RWPE2 (cell line): ENCODE data around the gene FGB.

Source experiments
- ATAC-seq: fragments of 200-7000 bp; cut with Tn5 transposase; 3 replicates; pipeline ENCODE4 v1.9.1; 2021; ENCODE audit warnings: low read depth
- DNase-seq: peaks from one replicate; pipeline ENCODE4 v3.0.0-alpha.2; 2020; ENCODE audit warnings: low spot score
- H3K27ac ChIP-seq: fragments of 450-650 bp; 2 replicates; pipeline ENCODE4 v1.5.1; 2017; ENCODE audit warnings: mild to moderate bottlenecking; ENCODE audit not compliant: poor library complexity, severe bottlenecking
- H3K27me3 ChIP-seq: fragments of 250-450 bp; sonication (Bioruptor Pico); 2 replicates; pipeline ENCODE4 v1.5.1; 2021; ENCODE audit warnings: mild to moderate bottlenecking, moderate library complexity; ENCODE audit not compliant: insufficient read depth, poor library complexity, severe bottlenecking
- H3K36me3 ChIP-seq: fragments of 250-450 bp; sonication (Bioruptor Pico); 2 replicates; pipeline ENCODE4 v1.5.1; 2020; ENCODE audit warnings: low read depth, mild to moderate bottlenecking, moderate library complexity
- H3K4me1 ChIP-seq: fragments of 250-450 bp; sonication (Bioruptor Pico); 2 replicates; pipeline ENCODE4 v1.5.1; 2021; ENCODE audit warnings: mild to moderate bottlenecking, moderate library complexity; ENCODE audit not compliant: insufficient read depth, poor library complexity, severe bottlenecking
- H3K4me3 ChIP-seq: fragments of 250-450 bp; sonication (Bioruptor Pico); 2 replicates; pipeline ENCODE4 v1.5.1; 2021; ENCODE audit warnings: mild to moderate bottlenecking, moderate library complexity; ENCODE audit not compliant: severe bottlenecking
- H3K9me3 ChIP-seq: fragments of 250-450 bp; sonication (Bioruptor Pico); 2 replicates; pipeline ENCODE4 v1.5.1; 2021; ENCODE audit warnings: mild to moderate bottlenecking, moderate library complexity; ENCODE audit not compliant: severe bottlenecking
- TF ChIP-seq, protein P1 (sequence below): fragments of 450-650 bp; IDR thresholded peaks from one replicate; pipeline ENCODE4 v1.5.1; 2017; ENCODE audit warnings: mild to moderate bottlenecking, moderate library complexity; ENCODE audit not compliant: poor library complexity, severe bottlenecking

FGB gene

DNA sequence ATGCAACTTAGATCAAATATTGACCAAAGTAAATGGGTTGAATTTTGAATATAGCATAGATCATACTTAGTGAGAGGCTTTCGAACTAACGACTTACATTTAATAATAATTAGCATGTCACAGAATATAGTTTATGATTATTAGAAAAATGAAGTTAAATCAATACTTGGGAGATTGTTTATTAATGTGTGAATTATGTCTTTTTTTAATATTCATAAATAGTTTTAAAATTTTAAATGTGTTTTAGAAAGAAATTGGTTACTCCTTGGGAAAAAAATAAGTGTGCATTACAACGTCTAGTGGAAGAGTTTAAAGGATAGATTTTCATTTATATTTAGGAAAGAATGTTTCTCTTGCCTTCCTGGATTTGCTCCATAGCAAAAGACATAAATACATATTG lies 20.4 kb downstream of the FGB start:
- TF ChIP-seq, protein P1, sequence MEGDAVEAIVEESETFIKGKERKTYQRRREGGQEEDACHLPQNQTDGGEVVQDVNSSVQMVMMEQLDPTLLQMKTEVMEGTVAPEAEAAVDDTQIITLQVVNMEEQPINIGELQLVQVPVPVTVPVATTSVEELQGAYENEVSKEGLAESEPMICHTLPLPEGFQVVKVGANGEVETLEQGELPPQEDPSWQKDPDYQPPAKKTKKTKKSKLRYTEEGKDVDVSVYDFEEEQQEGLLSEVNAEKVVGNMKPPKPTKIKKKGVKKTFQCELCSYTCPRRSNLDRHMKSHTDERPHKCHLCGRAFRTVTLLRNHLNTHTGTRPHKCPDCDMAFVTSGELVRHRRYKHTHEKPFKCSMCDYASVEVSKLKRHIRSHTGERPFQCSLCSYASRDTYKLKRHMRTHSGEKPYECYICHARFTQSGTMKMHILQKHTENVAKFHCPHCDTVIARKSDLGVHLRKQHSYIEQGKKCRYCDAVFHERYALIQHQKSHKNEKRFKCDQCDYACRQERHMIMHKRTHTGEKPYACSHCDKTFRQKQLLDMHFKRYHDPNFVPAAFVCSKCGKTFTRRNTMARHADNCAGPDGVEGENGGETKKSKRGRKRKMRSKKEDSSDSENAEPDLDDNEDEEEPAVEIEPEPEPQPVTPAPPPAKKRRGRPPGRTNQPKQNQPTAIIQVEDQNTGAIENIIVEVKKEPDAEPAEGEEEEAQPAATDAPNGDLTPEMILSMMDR = no peak
- H3K9me3 ChIP-seq = no peaks in the 10 kb centered on the region

DNA sequence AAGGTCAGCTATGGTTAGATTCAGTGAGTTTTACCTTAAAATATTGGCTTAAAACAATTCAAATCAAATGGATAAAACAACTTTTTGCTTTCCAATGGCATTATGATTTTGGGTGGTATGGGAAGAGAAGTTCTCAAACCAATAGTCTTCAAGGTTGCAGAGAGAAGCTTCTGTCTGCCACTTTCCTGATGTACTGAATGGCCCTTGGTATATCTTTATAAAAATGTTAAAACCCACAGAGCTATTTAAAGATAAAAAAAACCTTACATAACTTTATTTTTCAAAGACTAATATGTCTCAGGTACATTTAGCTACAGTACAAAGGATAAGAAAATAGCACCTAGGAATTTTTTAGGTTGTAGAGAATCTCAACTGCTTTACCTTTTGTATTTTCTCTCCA lies 20.9 kb downstream of the FGB start:
- Histone ChIP-seq H3K4me1 (no peaks in the 10 kb centered on the region), H3K4me3 (no peak overlapping the region)

More for the DNA sequence above, 20.4 kb downstream of the FGB start:
- H3K4me3 ChIP-seq = no peak overlapping the region
- ATAC-seq (no peak), DNase-seq (no peak)
- peaks cover 2% of the 10 kb centered on the region for H3K4me1 ChIP-seq
- no peak overlapping the region for H3K27ac ChIP-seq
- no peaks in the 10 kb centered on the region for H3K36me3 ChIP-seq
- H3K27me3 ChIP-seq = no peaks in the 10 kb centered on the region

GRCh38 chr4:154584259-154584658 lies 21.4 kb downstream of the FGB start:
- H3K36me3 ChIP-seq = no peaks in the 10 kb centered on the region
- no peak overlapping the region for H3K27ac ChIP-seq
- TF ChIP-seq, protein P1 = no peak
- no peaks in the 10 kb centered on the region for H3K9me3 ChIP-seq
- no peaks in the 10 kb centered on the region for H3K4me1 ChIP-seq
- ATAC-seq (no peak), DNase-seq (no peak)
- H3K4me3 ChIP-seq = no peak overlapping the region
- no peaks in the 10 kb centered on the region for H3K27me3 ChIP-seq

More for the DNA sequence above, 20.9 kb downstream of the FGB start:
- H3K27me3 ChIP-seq = no peaks in the 10 kb centered on the region
- H3K9me3 ChIP-seq = no peaks in the 10 kb centered on the region
- no peak overlapping the region for H3K27ac ChIP-seq
- no peak for DNase-seq
- no peak for ATAC-seq
- no peaks in the 10 kb centered on the region for H3K36me3 ChIP-seq
- TF ChIP-seq, protein P1 = no peak

DNA sequence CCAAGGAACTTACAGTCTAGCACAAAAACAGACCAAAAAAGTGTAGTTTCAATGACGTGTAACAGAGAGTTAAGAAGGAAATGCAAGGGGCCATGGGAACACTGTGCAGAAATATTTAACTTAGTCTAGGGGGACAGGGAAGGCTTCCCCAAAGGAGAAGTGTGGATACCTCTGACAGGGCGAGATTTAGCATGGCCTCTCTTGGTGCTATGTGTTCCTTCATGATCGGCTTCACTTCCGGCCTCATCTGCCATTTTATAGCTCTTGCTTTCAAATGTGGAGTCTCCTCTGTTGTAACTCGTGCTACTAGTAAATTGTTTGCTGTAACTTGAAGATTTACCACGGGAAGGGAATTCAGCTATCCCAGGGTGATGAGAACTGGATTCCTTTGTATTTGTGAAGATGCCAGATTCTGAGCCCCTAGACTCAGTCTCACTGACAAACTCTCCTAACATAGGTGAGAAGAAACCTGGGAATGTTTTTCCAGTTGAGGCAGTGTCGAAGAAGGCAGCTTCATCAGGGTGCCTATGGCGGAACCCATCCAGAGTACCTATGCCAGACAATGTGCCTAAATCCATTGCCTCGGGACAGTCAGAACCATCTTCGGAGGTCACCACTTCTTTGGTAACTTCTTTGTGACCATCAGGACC lies 22.7 kb downstream of the FGB start:
- H3K36me3 ChIP-seq = no peaks in the 10 kb centered on the region
- DNase-seq (no peak), ATAC-seq (no peak)
- TF ChIP-seq, protein P1 = no peak
- H3K27me3 ChIP-seq = no peaks in the 10 kb centered on the region
- no peaks in the 10 kb centered on the region for H3K9me3 ChIP-seq
- no peaks in the 10 kb centered on the region for H3K4me1 ChIP-seq
- no peak overlapping the region for H3K27ac ChIP-seq
- H3K4me3 ChIP-seq = no peak overlapping the region

DNA sequence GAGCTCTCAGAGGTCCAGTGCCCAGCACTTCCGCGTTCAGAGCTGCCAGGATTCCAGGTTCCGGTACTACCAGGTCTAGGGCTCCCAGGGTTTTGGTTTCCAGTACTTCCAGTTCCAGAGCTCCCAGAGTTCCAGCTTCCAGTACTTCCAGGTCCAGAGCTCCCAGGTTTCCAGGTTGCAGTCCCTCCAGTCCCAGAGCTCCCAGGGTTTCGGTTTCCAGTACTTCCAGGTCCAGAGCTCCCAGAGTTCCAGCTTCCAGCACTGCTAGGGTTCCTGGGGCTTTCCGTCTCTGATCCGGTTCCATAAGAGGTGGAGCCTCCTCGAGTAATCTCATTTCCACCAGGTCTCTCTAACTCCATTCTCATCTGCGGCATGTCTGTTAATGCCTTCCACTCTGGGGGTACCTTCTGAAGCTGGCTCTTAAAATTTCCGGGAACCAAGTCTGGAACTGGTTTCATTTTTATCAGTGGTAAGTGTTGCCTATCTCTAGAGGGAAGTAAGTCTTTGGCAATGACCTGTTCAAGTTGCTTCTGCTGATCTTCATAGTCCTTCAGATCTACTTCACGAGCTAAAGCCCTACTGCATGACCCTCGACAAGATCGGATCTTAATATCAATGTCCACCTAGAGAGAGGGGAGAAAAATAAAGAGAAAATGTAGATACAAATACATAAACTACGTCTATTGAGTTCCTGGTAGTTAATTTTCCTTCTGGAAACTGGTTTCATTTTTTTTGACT lies 23.7 kb downstream of the FGB start:
- Histone ChIP-seq H3K4me3 (no peak overlapping the region), H3K9me3 (no peaks in the 10 kb centered on the region), H3K27me3 (no peaks in the 10 kb centered on the region), H3K4me1 (no peaks in the 10 kb centered on the region), H3K27ac (no peak overlapping the region), H3K36me3 (no peaks in the 10 kb centered on the region)
- no peak for DNase-seq
- ATAC-seq = no peak
- TF ChIP-seq, protein P1 = no peak
